IPS-15b (cell line): ENCODE data around the gene CA12.

Experiments
- H3K27me3 ChIP-seq: one replicate; pipeline ENCODE4 v1.6.1; 2013; ENCODE audit warnings: low read length; ENCODE audit not compliant: control insufficient read depth, insufficient read depth
- H3K36me3 ChIP-seq: one replicate; pipeline ENCODE4 v1.6.1; 2013; ENCODE audit warnings: low read length; ENCODE audit not compliant: control insufficient read depth, insufficient read depth
- H3K4me1 ChIP-seq: one replicate; pipeline ENCODE4 v1.6.1; 2013; ENCODE audit warnings: mild to moderate bottlenecking, low read length; ENCODE audit not compliant: control insufficient read depth, insufficient read depth
- H3K4me3 ChIP-seq: one replicate; pipeline ENCODE4 v1.5.1; 2013; ENCODE audit warnings: low read depth, low read length
- H3K9ac ChIP-seq: one replicate; pipeline ENCODE4 v1.6.1; 2013; ENCODE audit warnings: low read depth, mild to moderate bottlenecking, low read length
- H3K9me3 ChIP-seq: one replicate; pipeline ENCODE4 v1.6.1; 2013; ENCODE audit warnings: mild to moderate bottlenecking, low read length; ENCODE audit not compliant: control insufficient read depth, insufficient read depth

Gene CA12

GRCh38 chr15:63288342-63288741 lies 93.3 kb downstream of the CA12 start:
- Histone ChIP-seq H3K36me3 (no peaks in the 10 kb centered on the region), H3K4me1 (no peaks in the 10 kb centered on the region), H3K9ac (no peak overlapping the region), H3K27me3 (no peaks in the 10 kb centered on the region), H3K4me3 (no peak overlapping the region), H3K9me3 (no peaks in the 10 kb centered on the region)

- Histone ChIP-seq H3K4me3 (no peak overlapping the region), H3K9ac (no peak overlapping the region), H3K4me1 (no peaks in the 10 kb centered on the region), H3K9me3 (no peaks in the 10 kb centered on the region), H3K27me3 (no peaks in the 10 kb centered on the region), H3K36me3 (no peaks in the 10 kb centered on the region)
These were observed 94.5 kb downstream of the CA12 start for GRCh38 chr15:63287109-63287508.

GRCh38 chr15:63284335-63284734 lies 97.3 kb downstream of the CA12 start:
- Histone ChIP-seq H3K4me3 (no peak overlapping the region), H3K9me3 (no peaks in the 10 kb centered on the region), H3K4me1 (no peaks in the 10 kb centered on the region), H3K9ac (no peak overlapping the region), H3K27me3 (no peaks in the 10 kb centered on the region), H3K36me3 (no peaks in the 10 kb centered on the region)

- Histone ChIP-seq H3K36me3 (no peaks in the 10 kb centered on the region), H3K4me1 (peaks cover 3% of the 10 kb centered on the region), H3K27me3 (peaks cover 11% of the 10 kb centered on the region), H3K4me3 (no peak overlapping the region), H3K9me3 (no peaks in the 10 kb centered on the region), H3K9ac (no peak overlapping the region)
These were observed 98.5 kb downstream of the CA12 start for GRCh38 chr15:63283126-63283525.

GRCh38 chr15:63277893-63278456 lies 103.7 kb downstream of the CA12 start:
- Histone ChIP-seq H3K9me3 (no peaks in the 10 kb centered on the region), H3K4me1 (peaks cover 13% of the 10 kb centered on the region), H3K36me3 (no peaks in the 10 kb centered on the region), H3K27me3 (peaks cover 22% of the 10 kb centered on the region), H3K9ac (peak overlapping the region; percentile 50), H3K4me3 (peak overlapping the region; percentile 55)

- H3K4me1 ChIP-seq = peaks cover 13% of the 10 kb centered on the region
- H3K27me3 ChIP-seq = peaks cover 22% of the 10 kb centered on the region
- no peaks in the 10 kb centered on the region for H3K36me3 ChIP-seq
- H3K9ac ChIP-seq = peak within 1 kb of the TSS; percentile 50
- H3K9me3 ChIP-seq = no peaks in the 10 kb centered on the region
- H3K4me3 ChIP-seq = peak within 1 kb of the TSS; percentile 66
These were observed 104.4 kb downstream of the CA12 start, which contains the start of gene APH1B for GRCh38 chr15:63277038-63277892. Gene APH1B (plus strand): TSS chr15:63277605. CDS start chr15:63277624, 19 bp downstream.

- Histone ChIP-seq H3K4me3 (peak overlapping the region; percentile 66), H3K9ac (peak overlapping the region; percentile 32), H3K9me3 (no peaks in the 10 kb centered on the region), H3K27me3 (peaks cover 22% of the 10 kb centered on the region), H3K36me3 (no peaks in the 10 kb centered on the region), H3K4me1 (peaks cover 13% of the 10 kb centered on the region)
These were observed 105.2 kb downstream of the CA12 start for GRCh38 chr15:63276342-63277037.

GRCh38 chr15:63274427-63274826 lies 107.2 kb downstream of the CA12 start:
- Histone ChIP-seq H3K4me1 (peaks cover 13% of the 10 kb centered on the region), H3K27me3 (peaks cover 22% of the 10 kb centered on the region), H3K9ac (no peak overlapping the region), H3K9me3 (no peaks in the 10 kb centered on the region), H3K4me3 (no peak overlapping the region), H3K36me3 (no peaks in the 10 kb centered on the region)
